ENCODE results near the gene LOC128125822.

LOC128125822 gene

GRCh38 chr6:63573899-63574553 is 1.7 kb downstream of the LOC128125822 start (continued):
- TF ChIP-seq ZBTB11 (tag by site-specific recombination; conservative IDR thresholded peaks at IDR 0.05; ENCODE audit: low read depth) (0 out of 2 replicates have a peak, but pooled peaks have one; percentile 6), ZNF449 (tag by site-specific recombination; IDR thresholded peaks at IDR 0.05) (no peak), ZNF785 (tag by site-specific recombination; IDR thresholded peaks at IDR 0.05) (no peak), ZNF266 (tag by site-specific recombination; IDR thresholded peaks at IDR 0.05; ENCODE audit: low read depth) (no peak), TCF7L2 (IDR thresholded peaks at IDR 0.05; ENCODE audit: borderline replicate concordance, low read depth, low read length) (no peak), HOXC10 (CRISPR knock-in tag; IDR thresholded peaks at IDR 0.05) (no peak), SP3 (tag by site-specific recombination; IDR thresholded peaks at IDR 0.05) (peak; percentile 35; the same call in 1 of the 2 replicates), ZNF501 (tag by site-specific recombination; IDR thresholded peaks at IDR 0.05) (peak; percentile 27; the same call in 1 of the 2 replicates), ZNF623 (tag by site-specific recombination; IDR thresholded peaks at IDR 0.05) (no peak), CTCF (tag by site-specific recombination; IDR thresholded peaks at IDR 0.05) (peak; percentile 62; the same call in 1 of the 2 replicates), ZSCAN4 (tag by site-specific recombination; IDR thresholded peaks at IDR 0.05) (no peak), ZNF423 (tag by site-specific recombination; IDR thresholded peaks at IDR 0.05) (no peak), ZNF768 (tag by site-specific recombination; IDR thresholded peaks at IDR 0.05) (no peak), SETDB1 (IDR thresholded peaks at IDR 0.05; ENCODE audit: insufficient read length, low read length) (peak; percentile 86), GFI1B (tag by site-specific recombination; IDR thresholded peaks at IDR 0.05) (no peak), ZNF280C (tag by site-specific recombination; IDR thresholded peaks at IDR 0.05) (no peak), ZBTB21 (tag by site-specific recombination; IDR thresholded peaks at IDR 0.05) (no peak), ZNF580 (tag by site-specific recombination; IDR thresholded peaks at IDR 0.05) (0 out of 2 replicates have a peak, but pooled peaks have one; percentile 1), ZNF302 (tag by site-specific recombination; IDR thresholded peaks at IDR 0.05; ENCODE audit: low read depth) (no peak), ZNF830 (tag by site-specific recombination; IDR thresholded peaks at IDR 0.05; ENCODE audit: low read depth) (no peak)
- TF ChIP-seq, protein P1, sequence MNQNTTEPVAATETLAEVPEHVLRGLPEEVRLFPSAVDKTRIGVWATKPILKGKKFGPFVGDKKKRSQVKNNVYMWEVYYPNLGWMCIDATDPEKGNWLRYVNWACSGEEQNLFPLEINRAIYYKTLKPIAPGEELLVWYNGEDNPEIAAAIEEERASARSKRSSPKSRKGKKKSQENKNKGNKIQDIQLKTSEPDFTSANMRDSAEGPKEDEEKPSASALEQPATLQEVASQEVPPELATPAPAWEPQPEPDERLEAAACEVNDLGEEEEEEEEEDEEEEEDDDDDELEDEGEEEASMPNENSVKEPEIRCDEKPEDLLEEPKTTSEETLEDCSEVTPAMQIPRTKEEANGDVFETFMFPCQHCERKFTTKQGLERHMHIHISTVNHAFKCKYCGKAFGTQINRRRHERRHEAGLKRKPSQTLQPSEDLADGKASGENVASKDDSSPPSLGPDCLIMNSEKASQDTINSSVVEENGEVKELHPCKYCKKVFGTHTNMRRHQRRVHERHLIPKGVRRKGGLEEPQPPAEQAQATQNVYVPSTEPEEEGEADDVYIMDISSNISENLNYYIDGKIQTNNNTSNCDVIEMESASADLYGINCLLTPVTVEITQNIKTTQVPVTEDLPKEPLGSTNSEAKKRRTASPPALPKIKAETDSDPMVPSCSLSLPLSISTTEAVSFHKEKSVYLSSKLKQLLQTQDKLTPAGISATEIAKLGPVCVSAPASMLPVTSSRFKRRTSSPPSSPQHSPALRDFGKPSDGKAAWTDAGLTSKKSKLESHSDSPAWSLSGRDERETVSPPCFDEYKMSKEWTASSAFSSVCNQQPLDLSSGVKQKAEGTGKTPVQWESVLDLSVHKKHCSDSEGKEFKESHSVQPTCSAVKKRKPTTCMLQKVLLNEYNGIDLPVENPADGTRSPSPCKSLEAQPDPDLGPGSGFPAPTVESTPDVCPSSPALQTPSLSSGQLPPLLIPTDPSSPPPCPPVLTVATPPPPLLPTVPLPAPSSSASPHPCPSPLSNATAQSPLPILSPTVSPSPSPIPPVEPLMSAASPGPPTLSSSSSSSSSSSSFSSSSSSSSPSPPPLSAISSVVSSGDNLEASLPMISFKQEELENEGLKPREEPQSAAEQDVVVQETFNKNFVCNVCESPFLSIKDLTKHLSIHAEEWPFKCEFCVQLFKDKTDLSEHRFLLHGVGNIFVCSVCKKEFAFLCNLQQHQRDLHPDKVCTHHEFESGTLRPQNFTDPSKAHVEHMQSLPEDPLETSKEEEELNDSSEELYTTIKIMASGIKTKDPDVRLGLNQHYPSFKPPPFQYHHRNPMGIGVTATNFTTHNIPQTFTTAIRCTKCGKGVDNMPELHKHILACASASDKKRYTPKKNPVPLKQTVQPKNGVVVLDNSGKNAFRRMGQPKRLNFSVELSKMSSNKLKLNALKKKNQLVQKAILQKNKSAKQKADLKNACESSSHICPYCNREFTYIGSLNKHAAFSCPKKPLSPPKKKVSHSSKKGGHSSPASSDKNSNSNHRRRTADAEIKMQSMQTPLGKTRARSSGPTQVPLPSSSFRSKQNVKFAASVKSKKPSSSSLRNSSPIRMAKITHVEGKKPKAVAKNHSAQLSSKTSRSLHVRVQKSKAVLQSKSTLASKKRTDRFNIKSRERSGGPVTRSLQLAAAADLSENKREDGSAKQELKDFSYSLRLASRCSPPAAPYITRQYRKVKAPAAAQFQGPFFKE (tag by site-specific recombination; IDR thresholded peaks at IDR 0.05; ENCODE audit: borderline replicate concordance), result no peak
